ENCODE results near the gene ZBP1. TPM values are rescaled to one million over a fixed set of nuclear protein-coding genes. Genes with fewer than 3 reads are reported as not detected.
A peak's percentile ranks its signal among the peaks of the same experiment; 100 is the strongest.

The ZBP1 gene
- polyA plus RNA-seq, 1 of the 3 experiments (the other 2 are of a cell fraction): not detected

GRCh38 chr20:57658833-57659516, 38.7 kb upstream of the ZBP1 start (continued):
- TF ChIP-seq REST (IDR thresholded peaks at IDR 0.05; ENCODE audit: low read depth, low read length): no peak
- TF ChIP-seq GABPA (IDR thresholded peaks at IDR 0.05; ENCODE audit: low read depth): no peak
- no peak for TF ChIP-seq MXI1 (IDR thresholded peaks at IDR 0.05; ENCODE audit: low read depth, low read length)
- no peak for TF ChIP-seq RAD21 (IDR thresholded peaks at IDR 0.05; ENCODE audit: low read length)
- no peak for TF ChIP-seq RFX5 (IDR thresholded peaks at IDR 0.05; ENCODE audit: low read length)
- no peak for TF ChIP-seq FOXM1 (IDR thresholded peaks at IDR 0.05; ENCODE audit: low read depth)

GRCh38 chr20:57658447-57658832, 38.2 kb upstream of the ZBP1 start:
- peaks cover 0 to 42% of the 10 kb centered on the region in 2 experiments; a peak in 1 of 4 replicates for H3K4me1 ChIP-seq (ENCODE audit: control insufficient read depth in 1 of 2, insufficient read depth in 2 of 2, low read depth in 1 of 2, low read length in 1 of 2)
- peaks cover 45% of the 10 kb centered on the region for H4K20me1 ChIP-seq (ENCODE audit: insufficient read depth)
- H3K36me3 ChIP-seq (replicated peaks in 1 of 2; ENCODE audit: control insufficient read depth in 1 of 2, insufficient read depth in 2 of 2, low read length in 1 of 2): peaks cover 0 to 38% of the 10 kb centered on the region in 2 experiments
- H3K9me2 ChIP-seq: no peaks in the 10 kb centered on the region
- H3K27ac ChIP-seq (ENCODE audit: low read depth in 2 of 2, low read length in 1 of 2): no peak overlapping the region; a peak in 1 of 4 replicates
- H3F3A ChIP-seq (replicated peaks; ENCODE audit: insufficient read depth): no peaks in the 10 kb centered on the region
- H3K9ac ChIP-seq: no peak overlapping the region
- H3K27me3 ChIP-seq (ENCODE audit: insufficient read depth): no peaks in the 10 kb centered on the region
- no peak overlapping the region for H3K4me3 ChIP-seq (ENCODE audit: low read depth in 2 of 2, low read length in 1 of 2)
- CTCF ChIA-PET: interaction anchor here (0.8 to 1.0 kb wide), 2 partner anchors 43 to 62 kb away, joined by 3 read pairs; no protein-coding TSS in a partner anchor
- peaks cover 25% of the 10 kb centered on the region for H3K79me2 ChIP-seq (ENCODE audit: insufficient read depth)
- DNase-seq: peak; percentile 23
- TF ChIP-seq POLR2AphosphoS5 (IDR thresholded peaks at IDR 0.05; ENCODE audit: low read depth, low read length) (no peak), NRF1 (IDR thresholded peaks at IDR 0.05; ENCODE audit: low read depth, low read length) (no peak), MAX (IDR thresholded peaks at IDR 0.05; ENCODE audit: low read depth) (no peak), TEAD4 (IDR thresholded peaks at IDR 0.05; ENCODE audit: borderline replicate concordance, insufficient read depth) (no peak), PBX3 (IDR thresholded peaks at IDR 0.05) (no peak), IRF3 (IDR thresholded peaks at IDR 0.05; ENCODE audit: low read depth, low read length) (no peak), ZBTB33 (IDR thresholded peaks at IDR 0.05; ENCODE audit: borderline replicate concordance, low read depth) (no peak), REST (IDR thresholded peaks at IDR 0.05; ENCODE audit: low read depth, low read length) (no peak), TAF1 (IDR thresholded peaks at IDR 0.05; ENCODE audit: borderline replicate concordance, low read depth, low read length) (no peak), RAD21 (IDR thresholded peaks at IDR 0.05; ENCODE audit: low read length) (no peak), GABPA (IDR thresholded peaks at IDR 0.05; ENCODE audit: low read depth) (no peak), NFIC (IDR thresholded peaks at IDR 0.05; ENCODE audit: borderline replicate concordance) (no peak), RXRA (IDR thresholded peaks at IDR 0.05; ENCODE audit: borderline replicate concordance, low read depth) (no peak)
- POLR2A ChIA-PET: no interaction called here
- WGBS (ENCODE audit: low lambda C conversion rate): 95% methylated on average over 6 of the region's 8 CpGs
- H3K4me2 ChIP-seq: no peak overlapping the region
- no peak overlapping the region for H2AFZ ChIP-seq (ENCODE audit: low read depth)
- H3K9me3 ChIP-seq: no peaks in the 10 kb centered on the region
